ENCODE results near the gene VPREB3. TPM values are rescaled to one million over a fixed set of nuclear protein-coding genes. Genes with fewer than 3 reads are reported as not detected.

The VPREB3 gene
- total and polyA plus RNA-seq, 2 of the 8 experiments (the other 6 are each of a cell fraction or from before 2014, with no cell fraction given): 0.52 to 4.6 TPM

DNA sequence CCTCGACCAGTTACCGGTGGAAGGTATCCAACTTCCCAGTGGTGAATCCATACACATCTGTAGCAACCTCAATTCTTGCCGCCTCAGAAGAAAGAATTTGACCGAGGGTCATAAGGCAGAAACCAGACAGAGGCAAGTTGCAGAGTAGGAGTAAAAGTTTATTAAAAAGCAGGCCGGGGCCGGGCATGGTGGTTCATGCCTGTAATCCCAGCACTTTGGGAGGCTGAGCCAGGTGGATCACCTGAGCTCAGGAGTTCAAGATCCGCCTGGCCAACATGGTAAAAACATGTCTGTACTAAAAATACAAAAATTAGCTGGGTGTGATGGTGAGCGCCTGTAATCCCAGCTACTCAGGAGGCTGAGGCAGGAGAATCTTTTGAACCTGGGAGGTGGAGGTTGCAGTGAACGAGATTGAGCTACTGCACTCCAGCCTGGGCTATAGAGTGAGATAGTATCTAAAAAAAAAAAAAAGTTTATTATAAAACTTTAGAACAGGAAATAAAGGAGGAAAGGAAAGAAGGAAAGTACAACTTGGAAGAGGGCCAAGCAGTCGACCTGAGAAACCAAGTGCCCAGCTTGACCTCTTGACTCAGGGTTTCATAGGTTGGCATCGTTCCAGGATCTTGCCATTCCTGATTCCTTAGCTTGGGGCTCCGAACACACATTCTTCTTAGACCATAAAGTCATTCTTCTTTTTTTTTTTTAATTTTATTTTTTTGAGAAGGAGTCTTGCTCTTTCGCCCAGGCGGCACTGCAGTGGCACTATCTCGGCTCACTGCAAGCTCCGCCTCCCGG lies 35.7 kb downstream of the VPREB3 start:
- Histone ChIP-seq H3K23me2 (ENCODE audit: low read depth, low read length) (no peaks in the 10 kb centered on the region), H2BK120ac (replicated peaks; ENCODE audit: low read depth, low read length) (no peak overlapping the region), H3K4me2 (ENCODE audit: insufficient read depth in 1 of 2, low read depth in 2 of 2, low read length in 2 of 2) (no peak overlapping the region), H4K5ac (ENCODE audit: insufficient read length, low read depth, low read length) (no peak overlapping the region), H2BK12ac (ENCODE audit: low read depth, low read length) (no peak overlapping the region), H3K27me3 (replicated peaks in 1 of 4; ENCODE audit: control insufficient read depth in 3 of 4, extremely low read depth in 1 of 4, insufficient read depth in 3 of 4, low read length in 3 of 4) (no peaks in the 10 kb centered on the region; a peak in 1 of 7 replicates), H2AFZ (ENCODE audit: low read length) (no peak overlapping the region), H3K4ac (replicated peaks; ENCODE audit: insufficient read length, low read depth, low read length) (no peak overlapping the region), H2BK5ac (ENCODE audit: low read depth, low read length) (no peak overlapping the region), H3K56ac (replicated peaks; ENCODE audit: insufficient read length, low read depth, low read length) (no peak overlapping the region), H3K79me2 (ENCODE audit: control insufficient read depth in 1 of 2, insufficient read depth in 2 of 2, low read length in 2 of 2) (peaks cover 0 to 6% of the 10 kb centered on the region in 2 experiments; a peak in 1 of 4 replicates), H3K18ac (ENCODE audit: extremely low read depth, low read length) (no peak overlapping the region), H3K4me3 (ENCODE audit: extremely low read depth in 1 of 4, insufficient read depth in 2 of 4, low read depth in 3 of 4, low read length in 4 of 4) (no peak overlapping the region), H3K14ac (ENCODE audit: insufficient read length) (no peak overlapping the region), H4K91ac (replicated peaks; ENCODE audit: insufficient read length, low read length) (no peak overlapping the region), H3K4me1 (replicated peaks in 1 of 4; ENCODE audit: control insufficient read depth in 3 of 4, insufficient read depth in 4 of 4, low read length in 3 of 4) (peaks cover 0 to 5% (median 2%) of the 10 kb centered on the region in 4 experiments; a peak in 5 of 7 replicates), H3K23ac (ENCODE audit: insufficient read length) (no peak overlapping the region), H3K79me1 (ENCODE audit: low read depth, low read length) (peaks cover 12% of the 10 kb centered on the region), H3K36me3 (ENCODE audit: control insufficient read depth in 2 of 4, insufficient read depth in 4 of 4, low read length in 3 of 4) (peaks cover 5 to 11% (median 8%) of the 10 kb centered on the region in 4 experiments; a peak in 6 of 8 replicates), H2AK5ac (ENCODE audit: low read depth, low read length) (no peak overlapping the region), H3K27ac (ENCODE audit: low read depth, low read length) (no peak overlapping the region), H2BK20ac (ENCODE audit: low read length) (no peak overlapping the region), H2BK15ac (ENCODE audit: low read length) (no peak overlapping the region), H4K8ac (ENCODE audit: extremely low read depth, insufficient read depth, low read length) (no peak overlapping the region), H3K9me3 (ENCODE audit: insufficient read depth in 2 of 2, low read depth in 1 of 2, low read length in 1 of 2) (no peaks in the 10 kb centered on the region), H4K20me1 (replicated peaks in 1 of 2; ENCODE audit: control insufficient read depth in 1 of 2, insufficient read depth in 2 of 2, low read length in 2 of 2) (peaks cover 0 to 2% of the 10 kb centered on the region in 2 experiments), H3K9ac (replicated peaks in 1 of 4; ENCODE audit: extremely low read depth in 1 of 4, low read depth in 3 of 4, low read length in 3 of 4) (no peak overlapping the region)
- FAIRE-seq (no peak), DNase-seq (ENCODE audit: low read depth in 1 of 2, low spot score in 2 of 2) (no peak)
- POLR2A ChIA-PET (ENCODE audit: partially characterized antibody): interaction anchor here (0.6 to 1.5 kb wide), 2 partner anchors 11 to 68 kb away, joined by 3 to 6 read pairs; partner anchors contain the start of gene SMARCB1
- TF ChIP-seq TCF12 (IDR thresholded peaks at IDR 0.05; ENCODE audit: low read depth, low read length) (no peak), SIN3A (conservative IDR thresholded peaks at IDR 0.05 in 1 of 2, IDR thresholded peaks at IDR 0.05 in 1 of 2; ENCODE audit: low read depth in 1 of 2, low read length in 2 of 2) (no peak), TBP (IDR thresholded peaks at IDR 0.05; ENCODE audit: low read depth, low read length) (no peak), JUN (IDR thresholded peaks at IDR 0.05; ENCODE audit: low read depth, low read length) (no peak), GTF2F1 (IDR thresholded peaks at IDR 0.05; ENCODE audit: borderline replicate concordance, low read depth, low read length) (no peak), TAF7 (optimal IDR thresholded peaks at IDR 0.05; ENCODE audit: borderline replicate concordance, low read depth, low read length) (no peak)
- WGBS, 2 experiments (ENCODE audit: extremely low coverage in 1 of 2, insufficient coverage in 1 of 2, insufficient read length in 1 of 2, insufficient replicate concordance in 2 of 2, low coverage in 1 of 2, low lambda C conversion rate in 2 of 2, missing lambda C conversion rate in 1 of 2): 93% methylated on average over 12 of the region's 17 CpGs; no CpG with 5 or more reads in 1 of the 2 experiments
- CTCF ChIA-PET (ENCODE audit: partially characterized antibody): interaction anchor here (1.1 to 2.5 kb wide), 4 partner anchors 10 to 53 kb away, joined by 3 to 7 read pairs (median 6); partner anchors contain the start of gene VPREB3
